ENCODE results near the gene HCN1. TPM values are rescaled to one million over a fixed set of nuclear protein-coding genes. Genes with fewer than 3 reads are reported as not detected.

HCN1 gene
- 0.21 TPM for total RNA-seq

GRCh38 chr5:45696206-45696836 is at the start of gene HCN1:
HCN1 (minus strand) TSS chr5:45696380.
- peak; percentile 91 for DNase-seq

- DNase-seq = no peak
Observed at GRCh38 chr5:45741110-45741509, 44.9 kb upstream of the HCN1 start.

DNA sequence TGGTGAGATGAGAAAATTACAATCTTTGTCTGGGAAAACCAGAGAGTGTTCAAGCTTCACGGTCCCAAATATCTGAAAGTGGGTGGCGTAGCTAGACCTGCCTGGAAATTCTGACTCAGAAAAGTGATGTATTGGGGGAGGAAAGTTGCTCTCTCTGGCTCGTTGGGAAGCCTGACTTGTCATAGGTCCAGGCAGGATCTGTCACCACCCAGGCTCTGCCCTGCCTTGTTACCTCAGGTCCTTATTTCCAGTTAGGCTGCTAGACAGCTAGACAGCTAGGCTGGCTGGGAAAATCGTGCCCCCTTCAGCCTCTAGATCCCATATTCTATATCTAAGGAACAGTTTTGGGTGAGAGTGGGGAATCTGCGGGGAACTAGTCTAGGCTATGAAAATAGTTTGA is 41.0 kb upstream of the HCN1 start:
- no peak for DNase-seq

DNA sequence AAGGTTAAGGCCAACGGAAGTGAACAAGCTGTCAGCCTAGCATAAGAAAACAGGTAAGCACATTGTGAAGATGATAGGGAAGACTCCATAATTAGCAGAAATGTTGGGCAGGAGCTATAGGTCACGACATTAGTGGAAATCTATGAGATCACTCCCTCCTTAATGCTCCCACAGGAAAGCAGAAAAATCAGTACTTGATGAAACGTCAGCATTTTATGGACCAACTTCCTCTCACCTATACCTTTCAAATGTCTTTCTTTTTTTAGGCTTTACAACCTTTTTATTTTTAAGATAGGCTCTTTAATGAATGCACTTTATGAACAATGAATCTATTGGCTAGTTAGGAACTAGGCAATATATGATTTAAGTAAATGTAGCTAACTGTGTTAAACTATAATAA is 29.4 kb upstream of the HCN1 start:
- no peak for DNase-seq

DNA sequence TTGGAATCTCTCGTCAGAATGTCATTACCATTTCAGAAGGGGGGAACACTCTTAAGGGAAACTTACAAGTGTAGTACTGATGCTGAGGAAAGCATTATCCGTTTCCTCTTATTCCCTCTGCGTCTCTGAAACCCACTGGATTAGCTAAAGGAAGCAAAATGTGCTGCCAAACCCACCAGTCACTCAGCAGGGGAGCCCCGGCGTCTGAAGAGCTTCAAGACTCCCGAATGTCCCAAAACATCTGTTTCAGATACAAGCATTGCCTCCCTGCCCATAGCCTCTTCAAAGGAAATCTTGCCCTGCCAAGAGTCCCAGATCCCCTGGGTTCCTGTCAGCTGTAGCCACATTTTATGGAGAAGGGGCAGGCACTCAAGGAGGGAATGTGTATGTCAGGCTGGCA is 1.0 kb upstream of the HCN1 start:
- no peak for DNase-seq

GRCh38 chr5:45695804-45696156 is 400 bp downstream of the HCN1 start:
- DNase-seq = no peak

GRCh38 chr5:45694971-45695803 is 993 bp downstream of the HCN1 start:
- DNase-seq = peak; percentile 2

DNA sequence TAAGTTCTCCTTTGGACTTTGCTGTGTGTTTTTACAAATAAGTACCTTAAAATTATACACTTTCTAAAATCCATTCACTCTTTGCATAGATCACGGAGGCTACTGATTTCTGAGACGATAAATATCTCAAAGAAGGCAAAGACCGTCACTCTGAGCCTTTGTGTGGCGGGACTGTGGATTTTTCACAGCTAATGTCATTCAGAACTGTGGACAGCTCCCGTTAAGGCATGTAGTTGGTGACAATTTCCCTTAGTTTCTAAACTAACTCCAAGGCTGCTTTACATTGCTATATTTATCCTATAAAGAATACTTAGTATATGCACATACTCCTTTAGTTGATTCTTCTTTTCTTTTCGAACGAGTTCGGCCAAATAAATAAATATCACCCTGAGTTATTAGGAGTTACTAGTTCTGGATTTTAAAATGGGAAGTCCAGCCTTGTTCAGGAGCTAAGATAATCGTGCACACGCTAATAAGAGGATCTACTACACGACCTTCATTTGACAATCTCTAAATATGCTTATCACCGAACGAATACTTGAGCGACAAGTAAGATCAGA is 1.8 kb downstream of the HCN1 start:
- peak; percentile 60 for DNase-seq

- DNase-seq = no peak
Observed at GRCh38 chr5:45692481-45692880, 3.7 kb downstream of the HCN1 start.

DNA sequence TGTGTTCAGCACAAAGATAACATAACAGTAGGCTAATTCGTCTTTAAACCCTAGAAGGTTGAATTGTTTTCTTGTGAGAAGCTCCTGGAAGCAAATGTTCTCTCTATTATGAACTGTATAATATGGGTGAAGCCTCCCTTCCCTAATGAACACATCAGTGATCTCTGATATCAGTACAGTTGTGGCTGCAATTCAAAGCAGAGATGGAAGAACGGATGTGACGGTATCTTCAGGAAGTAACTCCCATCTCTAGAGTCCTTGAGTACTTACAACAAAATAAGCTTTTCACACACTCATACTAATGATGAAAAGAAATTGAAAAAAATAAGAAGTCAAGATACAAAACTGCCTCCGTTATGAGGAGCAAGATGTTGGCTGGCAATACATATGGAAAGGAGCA is 4.5 kb downstream of the HCN1 start:
- no peak for DNase-seq

- DNase-seq = no peak
Observed at GRCh38 chr5:45687701-45688100, 8.5 kb downstream of the HCN1 start.

- no peak for DNase-seq
Observed at GRCh38 chr5:45686620-45687019, 9.6 kb downstream of the HCN1 start.

DNA sequence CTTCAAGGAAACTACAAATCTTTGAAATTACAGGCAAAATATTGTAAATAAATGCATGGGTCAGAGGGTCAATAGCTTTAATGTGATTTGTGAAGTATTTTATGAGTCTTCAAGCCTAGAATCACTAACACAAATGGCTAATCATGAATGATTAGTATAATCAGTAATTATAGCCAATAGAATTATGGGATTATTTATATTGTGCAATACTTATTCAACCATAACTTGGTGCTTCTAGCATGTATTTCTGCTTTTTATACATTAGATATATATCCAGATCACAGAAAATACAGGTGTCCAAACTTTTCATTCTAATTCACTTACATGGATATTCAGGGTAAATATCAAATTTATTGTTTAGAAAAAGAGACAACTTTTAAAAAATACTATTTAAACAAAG is 12.1 kb downstream of the HCN1 start:
- no peak for DNase-seq

DNA sequence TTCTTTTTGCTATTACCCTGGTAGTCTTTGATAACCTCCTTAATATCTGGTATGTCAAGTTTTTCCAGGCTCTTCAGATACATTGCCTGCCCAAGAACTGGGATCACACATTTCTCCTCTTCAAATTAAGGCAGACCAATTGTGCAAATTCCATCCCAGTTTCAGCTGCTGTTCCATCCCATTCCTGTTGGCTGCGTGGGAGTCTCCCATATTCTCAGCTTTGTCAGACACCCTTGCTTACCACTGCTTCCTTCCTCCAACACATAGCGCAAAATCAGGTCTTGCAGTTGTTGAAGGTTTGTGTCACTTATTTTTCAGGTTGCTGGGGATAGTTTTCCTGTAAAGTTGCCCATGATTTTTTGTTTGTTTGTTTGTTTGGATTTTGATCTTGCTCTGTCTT is 15.2 kb downstream of the HCN1 start:
- no peak for DNase-seq

GRCh38 chr5:45677524-45677923 is 18.7 kb downstream of the HCN1 start:
- DNase-seq = no peak

- DNase-seq = no peak
Observed at GRCh38 chr5:45672271-45672670, 23.9 kb downstream of the HCN1 start.

DNA sequence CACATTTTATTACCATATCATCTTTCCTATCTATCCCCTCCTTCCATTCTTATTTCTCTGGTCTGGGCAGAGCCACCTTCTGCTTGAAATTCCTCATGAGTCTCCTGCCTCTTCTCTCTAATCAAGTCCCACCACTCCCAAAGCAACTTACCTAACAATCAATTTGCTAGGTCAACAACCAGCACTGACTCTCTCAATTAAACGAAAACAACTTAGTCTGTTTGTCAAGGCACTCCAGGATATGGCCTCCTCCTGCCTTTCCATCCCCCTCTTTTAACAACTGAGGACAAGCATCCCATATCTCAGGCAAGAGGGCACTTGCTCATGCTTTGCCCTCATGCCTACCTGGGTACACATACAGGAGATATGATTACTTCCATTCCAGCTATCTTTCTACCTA is 47.4 kb downstream of the HCN1 start:
- no peak for DNase-seq

GRCh38 chr5:45643056-45643455 is 53.1 kb downstream of the HCN1 start:
- no peak for DNase-seq

DNA sequence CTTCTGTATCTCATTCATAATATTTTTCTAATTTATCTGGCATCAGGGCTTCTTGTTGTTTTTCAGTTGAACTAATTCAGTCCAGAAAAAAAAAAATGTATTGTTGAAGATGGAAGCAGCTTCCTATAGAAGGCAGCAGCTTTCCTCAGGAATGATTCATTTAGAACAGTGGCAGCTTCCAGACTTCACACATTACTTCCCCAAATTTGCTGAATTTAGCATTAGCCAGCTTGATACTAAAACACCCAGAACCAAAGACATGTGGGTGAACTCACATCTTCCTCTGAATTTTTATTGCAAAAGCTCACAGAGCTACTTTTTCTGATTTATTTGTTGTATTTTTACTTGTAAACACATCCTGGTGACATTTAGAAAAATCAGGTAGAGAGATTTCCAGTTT is 53.8 kb downstream of the HCN1 start:
- DNase-seq = no peak

- no peak for DNase-seq
Observed at GRCh38 chr5:45639040-45639439, 57.1 kb downstream of the HCN1 start.

- no peak for DNase-seq
Observed at GRCh38 chr5:45627076-45627656, 69.0 kb downstream of the HCN1 start.

DNA sequence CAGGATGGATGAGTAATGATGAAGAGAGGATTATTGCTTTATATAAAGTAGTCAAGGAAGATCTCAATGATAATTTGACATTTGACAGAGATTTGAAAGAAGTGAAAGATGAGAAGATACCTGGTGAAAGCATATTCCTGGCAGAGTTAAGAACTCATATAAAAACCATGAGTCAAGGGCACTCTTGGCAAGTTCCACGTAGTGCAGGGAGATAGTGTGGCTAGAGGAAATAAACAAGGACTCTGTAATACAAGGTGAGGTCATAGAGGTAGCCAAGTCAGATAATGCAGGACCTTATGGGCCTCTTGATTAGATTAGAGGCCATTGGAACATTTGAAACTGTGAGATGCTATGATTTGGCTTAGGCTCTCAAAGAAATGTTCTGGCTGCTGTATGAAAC is 72.3 kb downstream of the HCN1 start:
- no peak for DNase-seq

GRCh38 chr5:45622365-45622764 is 73.8 kb downstream of the HCN1 start:
- DNase-seq = no peak
